Measurements from ENCODE around the gene CYP4X1.
"Not testable (repeated sequence)": the region's sequence is repeated elsewhere in the genome, so short reads cannot be mapped to it uniquely, and the experiment has no call there.

Gene CYP4X1

DNA sequence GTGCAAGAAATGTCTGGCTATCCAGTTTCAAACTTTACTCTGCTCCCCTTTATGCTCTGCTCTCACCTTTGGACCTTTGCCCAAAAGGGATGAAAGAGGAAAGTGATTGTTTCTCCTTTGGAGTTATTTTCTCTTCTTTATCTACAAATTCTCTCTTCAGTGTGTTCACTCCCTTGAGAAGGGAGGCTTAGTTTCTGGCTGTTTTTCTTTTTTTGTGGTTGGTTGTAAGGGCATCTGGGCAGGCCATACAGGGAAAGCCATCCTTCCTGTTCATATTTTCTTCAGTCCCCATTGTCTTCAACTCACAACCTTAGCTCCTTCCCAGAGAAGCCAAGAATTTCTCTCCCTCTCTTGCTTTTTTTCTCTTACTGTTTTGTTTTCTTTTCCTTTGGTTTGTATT lies 46.0 kb downstream of the CYP4X1 start:
- not testable (repeated sequence) for DNase-seq

DNA sequence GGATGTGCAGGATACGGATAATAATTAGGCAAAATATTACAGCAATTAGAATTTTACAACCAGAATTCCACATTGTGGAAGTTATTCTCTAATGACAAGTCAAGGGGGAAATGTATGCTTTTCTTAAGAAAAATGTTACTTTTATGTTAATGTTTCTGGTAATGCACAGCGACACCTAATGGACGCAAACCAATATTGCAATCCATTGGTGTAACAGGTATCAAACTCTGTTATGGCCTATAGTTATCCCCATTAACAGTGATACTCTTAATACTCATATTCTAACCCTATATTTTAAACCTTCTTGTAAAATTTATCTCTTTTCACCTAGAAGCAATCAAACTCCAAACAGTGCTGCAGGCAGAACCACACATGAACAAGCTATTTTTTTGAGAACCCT lies 65.9 kb downstream of the CYP4X1 start:
- not testable (repeated sequence) for DNase-seq

DNA sequence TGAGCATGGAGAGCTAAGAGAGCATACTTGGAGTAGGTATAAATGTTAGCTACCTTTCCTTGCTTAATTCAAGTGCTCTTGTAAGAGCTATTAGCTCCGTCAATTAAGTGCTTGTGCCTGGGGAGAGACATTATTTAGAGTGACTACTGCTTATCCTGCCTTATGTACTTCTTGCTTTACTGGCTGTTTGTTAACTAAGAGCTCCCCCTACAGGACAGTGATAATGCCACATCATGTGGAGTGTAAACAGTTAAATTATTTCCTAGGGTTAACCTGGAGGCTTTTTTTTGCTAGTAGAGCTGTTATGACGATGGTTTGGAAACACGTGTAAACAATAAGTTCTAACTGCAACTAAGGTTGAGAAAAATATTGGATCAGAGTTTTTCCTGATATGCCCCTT lies 68.0 kb downstream of the CYP4X1 start:
- DNase-seq = not testable (repeated sequence)

Data from T1000 (cell line).